ENCODE results near the gene CHCHD5. TPM values are rescaled to one million over a fixed set of nuclear protein-coding genes. Genes with fewer than 3 reads are reported as not detected.

Gene CHCHD5
- polyA plus RNA-seq, 3 donors, result 37.1 to 77.3 (median 56.2) TPM

GRCh38 chr2:112584891-112585250 is 462 bp downstream of the CHCHD5 start:
- peak overlapping the region; percentile 92 to 97 for H3K4me3 Mint-ChIP-seq
- Histone ChIP-seq H3K9ac (ENCODE audit: insufficient read depth, low read length, poor library complexity, severe bottlenecking) (peak overlapping the region; percentile 76), H2AFZ (ENCODE audit: insufficient read depth, low read depth, low read length, poor library complexity, severe bottlenecking) (peak overlapping the region; percentile 95), H3K79me2 (ENCODE audit: insufficient read depth, low read length) (peaks cover 11% of the 10 kb centered on the region), H3K36me3 (replicated peaks in 1 of 2; ENCODE audit: control insufficient read depth in 1 of 2, insufficient read depth in 2 of 2, low read length in 2 of 2) (peaks cover 7 to 33% of the 10 kb centered on the region in 2 donors), H3K27ac (ENCODE audit: low read depth in 1 of 2, low read length in 2 of 2) (peak overlapping the region; percentile 89 to 99), H3K27me3 (ENCODE audit: control insufficient read depth in 2 of 2, insufficient read depth in 2 of 2, low read length in 2 of 2) (no peaks in the 10 kb centered on the region), H3K4me3 (replicated peaks in 1 of 3; ENCODE audit: low read depth in 2 of 3, low read length in 3 of 3) (peak overlapping the region; percentile 44 to 80 (median 70)), H4K20me1 (ENCODE audit: insufficient read depth, low read length) (no peaks in the 10 kb centered on the region), H3K9me3 (replicated peaks in 1 of 2; ENCODE audit: control insufficient read depth in 1 of 2, insufficient read depth in 1 of 2, low read length in 2 of 2) (no peaks in the 10 kb centered on the region), H3K4me1 (ENCODE audit: control insufficient read depth in 1 of 2, insufficient read depth in 2 of 2, low read length in 2 of 2) (peaks cover 24 to 27% of the 10 kb centered on the region in 2 donors), H3K4me2 (replicated peaks; ENCODE audit: extremely low read depth, low read length, poor library complexity, severe bottlenecking) (peak overlapping the region; percentile 81)
- WGBS (ENCODE audit: insufficient coverage), result 67% methylated on average over 3 of the region's 3 CpGs
- H3K9me3 Mint-ChIP-seq, result peaks cover 0 to 5% (median 0%) of the 10 kb centered on the region in 7 donors
- DNase-seq, result no peak
- peaks cover 30 to 37% of the 10 kb centered on the region in 2 donors for H3K36me3 Mint-ChIP-seq
- H3K4me1 Mint-ChIP-seq, result peaks cover 41% of the 10 kb centered on the region
- peak overlapping the region; percentile 97 to 100 (median 99) for H3K27ac Mint-ChIP-seq
- intact Hi-C loops (cut with micrococcal nuclease), result loop anchor here (2.0 to 5.0 kb wide), 3 partner anchors 42 to 528 kb away; partner anchors contain the start of genes POLR1B (in 1 of the 2), TMEM87B (in 1 of the 2) and TTL (in 1 of the 2)
- peaks cover 0 to 3% (median 0%) of the 10 kb centered on the region in 3 donors for H3K27me3 Mint-ChIP-seq (ENCODE audit: low read depth in 3 of 3)
- no peak for TF ChIP-seq CTCF (IDR thresholded peaks at IDR 0.05)

GRCh38 chr2:112585400-112585799 is 991 bp downstream of the CHCHD5 start:
- no peaks in the 10 kb centered on the region for H3K27me3 ChIP-seq (ENCODE audit: control insufficient read depth in 2 of 2, insufficient read depth in 2 of 2, low read length in 2 of 2)
- H3K79me2 ChIP-seq (ENCODE audit: insufficient read depth, low read length), result peaks cover 11% of the 10 kb centered on the region
- peaks cover 0 to 3% (median 0%) of the 10 kb centered on the region in 3 donors for H3K27me3 Mint-ChIP-seq (ENCODE audit: low read depth in 3 of 3)
- H3K4me2 ChIP-seq (replicated peaks; ENCODE audit: extremely low read depth, low read length, poor library complexity, severe bottlenecking), result peak overlapping the region; percentile 81
- peak overlapping the region; percentile 95 for H2AFZ ChIP-seq (ENCODE audit: insufficient read depth, low read depth, low read length, poor library complexity, severe bottlenecking)
- H3K4me1 Mint-ChIP-seq, result peaks cover 41% of the 10 kb centered on the region
- H4K20me1 ChIP-seq (ENCODE audit: insufficient read depth, low read length), result no peaks in the 10 kb centered on the region
- H3K27ac ChIP-seq (ENCODE audit: low read depth in 1 of 2, low read length in 2 of 2), result peak overlapping the region; percentile 89 to 99
- DNase-seq, result no peak
- H3K9ac ChIP-seq (ENCODE audit: insufficient read depth, low read length, poor library complexity, severe bottlenecking), result peak overlapping the region; percentile 76
- 100% methylated on average over 1 of the region's 3 CpGs for WGBS (ENCODE audit: insufficient coverage)
- H3K9me3 ChIP-seq (replicated peaks in 1 of 2; ENCODE audit: control insufficient read depth in 1 of 2, insufficient read depth in 1 of 2, low read length in 2 of 2), result no peaks in the 10 kb centered on the region
- H3K4me1 ChIP-seq (ENCODE audit: control insufficient read depth in 1 of 2, insufficient read depth in 2 of 2, low read length in 2 of 2), result peaks cover 24 to 27% of the 10 kb centered on the region in 2 donors
- peaks cover 0 to 5% (median 0%) of the 10 kb centered on the region in 7 donors for H3K9me3 Mint-ChIP-seq
- intact Hi-C loops (cut with micrococcal nuclease), result loop anchor here in 1 of 2 donors (2.0 kb wide), 1 partner anchor 43 kb away; the partner anchor contains the start of gene POLR1B
- peaks cover 33 to 42% of the 10 kb centered on the region in 2 donors for H3K36me3 Mint-ChIP-seq
- no peak for TF ChIP-seq CTCF (IDR thresholded peaks at IDR 0.05)
- peak overlapping the region; percentile 97 to 100 (median 99) for H3K27ac Mint-ChIP-seq
- peak overlapping the region in 2 of 3 experiments; percentile 70 to 80 for H3K4me3 ChIP-seq (replicated peaks in 1 of 3; ENCODE audit: low read depth in 2 of 3, low read length in 3 of 3)
- H3K4me3 Mint-ChIP-seq, result peak overlapping the region; percentile 92 to 97
- H3K36me3 ChIP-seq (replicated peaks in 1 of 2; ENCODE audit: control insufficient read depth in 1 of 2, insufficient read depth in 2 of 2, low read length in 2 of 2), result peaks cover 7 to 35% of the 10 kb centered on the region in 2 donors

All from CD14-positive monocyte (primary cell).